ENCODE data around the gene BPIFA1. TPM values are rescaled to one million over a fixed set of nuclear protein-coding genes. Genes with fewer than 3 reads are reported as not detected.

BPIFA1 gene
- total RNA-seq (2021) (not detected in 3 replicates), Bru-seq, nascent RNA (not detected)
- long read RNA-seq, experiment 1 = 0 reads
- long read RNA-seq, experiment 2 = 0 reads
- long read RNA-seq, experiment 3 = 0 reads

DNA sequence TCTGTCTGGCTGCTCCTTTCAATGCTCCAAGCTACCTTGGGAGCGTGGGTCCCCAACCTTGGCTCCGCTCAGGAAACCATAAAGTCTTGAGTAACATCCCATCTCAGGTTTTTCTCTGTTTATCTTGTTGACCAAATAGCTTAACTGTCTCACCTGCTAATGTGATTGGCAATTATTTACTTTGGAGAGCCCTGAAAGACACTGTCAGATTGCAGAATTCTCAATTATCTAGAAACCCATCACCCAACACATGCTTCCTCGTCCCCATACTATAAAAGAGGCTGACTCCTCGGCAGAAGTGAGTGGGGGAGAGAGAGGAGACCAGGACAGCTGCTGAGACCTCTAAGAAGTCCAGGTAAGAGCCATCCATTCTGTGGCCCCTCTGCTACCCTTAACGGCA is at the start of gene BPIFA1:
TSS of gene BPIFA1 (plus strand) at position 301 of the 400 bp plus-strand sequence. CDS start 1,716 bp downstream, outside the sequence.
- CTCF ChIA-PET = interaction anchor here (0.7 kb wide), 1 partner anchor 56 kb away, joined by 3 read pairs; no protein-coding TSS in a partner anchor
- ATAC-seq = no peak

DNA sequence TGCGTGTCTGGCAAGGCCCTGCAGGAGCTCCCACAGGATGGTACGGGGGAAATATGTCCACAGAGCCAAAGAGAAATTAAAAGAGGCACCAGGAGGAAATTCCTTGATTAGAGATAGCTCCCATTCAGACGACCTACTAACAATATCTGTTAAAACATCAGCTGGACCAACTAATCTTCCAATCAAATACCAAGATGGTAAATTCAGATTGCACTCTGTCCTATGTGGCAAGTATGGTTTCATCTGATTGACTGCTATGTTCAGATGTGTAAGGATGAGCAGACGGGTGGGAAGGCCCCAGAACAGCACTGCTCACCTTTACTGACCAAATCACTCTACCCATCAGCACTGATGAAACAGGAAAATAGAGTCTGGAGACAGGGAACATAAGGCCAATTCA is 48.3 kb upstream of the BPIFA1 start:
- DNase-seq (ENCODE audit: low spot score) (no peak), ATAC-seq (no peak)
- Mint-ChIP-seq H3K9me3 (peaks cover 13% of the 10 kb centered on the region), H3K4me3 (no peak overlapping the region), H3K4me1 (peaks cover 4% of the 10 kb centered on the region), H3K27me3 (ENCODE audit: low read depth) (peaks cover 3% of the 10 kb centered on the region; the same call in 1 of the 2 replicates), H3K27ac (no peak overlapping the region), H3K36me3 (peaks cover 10% of the 10 kb centered on the region)
- POLR2A ChIA-PET = no interaction called here
- CTCF ChIA-PET = no interaction called here
- TF ChIP-seq, protein P1, sequence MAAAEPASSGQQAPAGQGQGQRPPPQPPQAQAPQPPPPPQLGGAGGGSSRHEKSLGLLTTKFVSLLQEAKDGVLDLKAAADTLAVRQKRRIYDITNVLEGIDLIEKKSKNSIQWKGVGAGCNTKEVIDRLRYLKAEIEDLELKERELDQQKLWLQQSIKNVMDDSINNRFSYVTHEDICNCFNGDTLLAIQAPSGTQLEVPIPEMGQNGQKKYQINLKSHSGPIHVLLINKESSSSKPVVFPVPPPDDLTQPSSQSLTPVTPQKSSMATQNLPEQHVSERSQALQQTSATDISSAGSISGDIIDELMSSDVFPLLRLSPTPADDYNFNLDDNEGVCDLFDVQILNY (CRISPR knock-in tag; IDR thresholded peaks at IDR 0.05) = no peak
- TF ChIP-seq ZNF423 (CRISPR knock-in tag; IDR thresholded peaks at IDR 0.05) = no peak
- TF ChIP-seq SMAD4 (CRISPR knock-in tag; IDR thresholded peaks at IDR 0.05) = no peak
- no peak for TF ChIP-seq SMAD3 (CRISPR knock-in tag; IDR thresholded peaks at IDR 0.05; ENCODE audit: borderline replicate concordance)
- no peak for TF ChIP-seq ZNF671 (CRISPR knock-in tag; IDR thresholded peaks at IDR 0.05)
- TF ChIP-seq, protein P2, sequence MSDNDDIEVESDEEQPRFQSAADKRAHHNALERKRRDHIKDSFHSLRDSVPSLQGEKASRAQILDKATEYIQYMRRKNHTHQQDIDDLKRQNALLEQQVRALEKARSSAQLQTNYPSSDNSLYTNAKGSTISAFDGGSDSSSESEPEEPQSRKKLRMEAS (CRISPR knock-in tag; IDR thresholded peaks at IDR 0.05) = no peak
- TF ChIP-seq, protein P3, sequence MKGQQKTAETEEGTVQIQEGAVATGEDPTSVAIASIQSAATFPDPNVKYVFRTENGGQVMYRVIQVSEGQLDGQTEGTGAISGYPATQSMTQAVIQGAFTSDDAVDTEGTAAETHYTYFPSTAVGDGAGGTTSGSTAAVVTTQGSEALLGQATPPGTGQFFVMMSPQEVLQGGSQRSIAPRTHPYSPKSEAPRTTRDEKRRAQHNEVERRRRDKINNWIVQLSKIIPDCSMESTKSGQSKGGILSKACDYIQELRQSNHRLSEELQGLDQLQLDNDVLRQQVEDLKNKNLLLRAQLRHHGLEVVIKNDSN (CRISPR knock-in tag; IDR thresholded peaks at IDR 0.05) = no peak
- TF ChIP-seq RELA (CRISPR knock-in tag; IDR thresholded peaks at IDR 0.05; ENCODE audit: borderline replicate concordance) = no peak
- TF ChIP-seq, protein P4, sequence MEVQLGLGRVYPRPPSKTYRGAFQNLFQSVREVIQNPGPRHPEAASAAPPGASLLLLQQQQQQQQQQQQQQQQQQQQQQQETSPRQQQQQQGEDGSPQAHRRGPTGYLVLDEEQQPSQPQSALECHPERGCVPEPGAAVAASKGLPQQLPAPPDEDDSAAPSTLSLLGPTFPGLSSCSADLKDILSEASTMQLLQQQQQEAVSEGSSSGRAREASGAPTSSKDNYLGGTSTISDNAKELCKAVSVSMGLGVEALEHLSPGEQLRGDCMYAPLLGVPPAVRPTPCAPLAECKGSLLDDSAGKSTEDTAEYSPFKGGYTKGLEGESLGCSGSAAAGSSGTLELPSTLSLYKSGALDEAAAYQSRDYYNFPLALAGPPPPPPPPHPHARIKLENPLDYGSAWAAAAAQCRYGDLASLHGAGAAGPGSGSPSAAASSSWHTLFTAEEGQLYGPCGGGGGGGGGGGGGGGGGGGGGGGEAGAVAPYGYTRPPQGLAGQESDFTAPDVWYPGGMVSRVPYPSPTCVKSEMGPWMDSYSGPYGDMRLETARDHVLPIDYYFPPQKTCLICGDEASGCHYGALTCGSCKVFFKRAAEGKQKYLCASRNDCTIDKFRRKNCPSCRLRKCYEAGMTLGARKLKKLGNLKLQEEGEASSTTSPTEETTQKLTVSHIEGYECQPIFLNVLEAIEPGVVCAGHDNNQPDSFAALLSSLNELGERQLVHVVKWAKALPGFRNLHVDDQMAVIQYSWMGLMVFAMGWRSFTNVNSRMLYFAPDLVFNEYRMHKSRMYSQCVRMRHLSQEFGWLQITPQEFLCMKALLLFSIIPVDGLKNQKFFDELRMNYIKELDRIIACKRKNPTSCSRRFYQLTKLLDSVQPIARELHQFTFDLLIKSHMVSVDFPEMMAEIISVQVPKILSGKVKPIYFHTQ (CRISPR knock-in tag; IDR thresholded peaks at IDR 0.05) = no peak
- TF ChIP-seq, protein P5, sequence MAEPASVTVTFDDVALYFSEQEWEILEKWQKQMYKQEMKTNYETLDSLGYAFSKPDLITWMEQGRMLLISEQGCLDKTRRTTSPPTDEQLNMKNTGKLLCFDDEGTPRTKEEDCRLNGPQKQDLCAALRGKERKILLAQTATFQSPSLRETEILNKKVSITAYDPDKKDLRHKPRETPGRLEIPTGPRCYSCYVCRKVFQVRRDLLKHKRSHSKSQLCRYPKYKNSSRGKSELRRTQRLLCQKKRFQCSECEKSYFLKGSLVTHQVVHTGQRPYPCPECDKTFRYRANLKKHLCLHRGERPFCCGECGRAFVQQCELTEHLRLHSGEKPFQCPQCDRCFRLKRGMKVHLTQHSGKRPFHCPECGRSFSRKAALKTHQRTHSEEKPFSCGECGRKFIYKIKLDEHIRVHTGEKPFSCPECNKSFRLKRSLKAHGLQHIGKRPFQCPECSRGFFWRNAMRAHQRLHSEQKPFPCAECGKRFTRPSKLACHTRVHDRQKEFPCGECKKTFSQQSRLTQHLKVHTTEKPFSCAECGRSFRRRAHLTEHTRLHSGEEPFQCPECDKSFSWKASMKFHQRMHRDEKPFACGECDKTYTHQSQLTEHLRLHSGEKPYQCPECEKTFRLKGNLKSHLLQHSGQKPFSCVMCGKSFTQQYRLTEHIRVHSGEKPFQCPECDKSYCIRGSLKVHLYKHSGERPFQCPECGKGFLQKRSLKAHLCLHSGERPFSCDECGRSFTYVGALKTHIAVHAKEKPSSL (CRISPR knock-in tag; conservative IDR thresholded peaks at IDR 0.05) = no peak
- TF ChIP-seq CREM (CRISPR knock-in tag; IDR thresholded peaks at IDR 0.05) = no peak

More for the DNA sequence above, at the start of gene BPIFA1:
- Mint-ChIP-seq H3K4me3 (no peak within 1 kb of the TSS), H3K9me3 (no peaks in the 10 kb centered on the region), H3K36me3 (no peaks in the 10 kb centered on the region), H3K27ac (no peak within 1 kb of the TSS), H3K27me3 (ENCODE audit: low read depth) (peaks cover 3% of the 10 kb centered on the region), H3K4me1 (peaks cover 3% of the 10 kb centered on the region; the same call in 1 of the 2 replicates)
- DNase-seq (ENCODE audit: low spot score) = no peak
- POLR2A ChIA-PET = no interaction called here
- no peak for TF ChIP-seq FOXP1 (CRISPR knock-in tag; IDR thresholded peaks at IDR 0.05; ENCODE audit: borderline replicate concordance)
- TF ChIP-seq RORB (CRISPR knock-in tag; IDR thresholded peaks at IDR 0.05) = no peak
- TF ChIP-seq, protein P5 (CRISPR knock-in tag; conservative IDR thresholded peaks at IDR 0.05) = no peak
- no peak for TF ChIP-seq ZNF317 (CRISPR knock-in tag; IDR thresholded peaks at IDR 0.05; ENCODE audit: borderline replicate concordance, low read depth)
- TF ChIP-seq, protein P6, sequence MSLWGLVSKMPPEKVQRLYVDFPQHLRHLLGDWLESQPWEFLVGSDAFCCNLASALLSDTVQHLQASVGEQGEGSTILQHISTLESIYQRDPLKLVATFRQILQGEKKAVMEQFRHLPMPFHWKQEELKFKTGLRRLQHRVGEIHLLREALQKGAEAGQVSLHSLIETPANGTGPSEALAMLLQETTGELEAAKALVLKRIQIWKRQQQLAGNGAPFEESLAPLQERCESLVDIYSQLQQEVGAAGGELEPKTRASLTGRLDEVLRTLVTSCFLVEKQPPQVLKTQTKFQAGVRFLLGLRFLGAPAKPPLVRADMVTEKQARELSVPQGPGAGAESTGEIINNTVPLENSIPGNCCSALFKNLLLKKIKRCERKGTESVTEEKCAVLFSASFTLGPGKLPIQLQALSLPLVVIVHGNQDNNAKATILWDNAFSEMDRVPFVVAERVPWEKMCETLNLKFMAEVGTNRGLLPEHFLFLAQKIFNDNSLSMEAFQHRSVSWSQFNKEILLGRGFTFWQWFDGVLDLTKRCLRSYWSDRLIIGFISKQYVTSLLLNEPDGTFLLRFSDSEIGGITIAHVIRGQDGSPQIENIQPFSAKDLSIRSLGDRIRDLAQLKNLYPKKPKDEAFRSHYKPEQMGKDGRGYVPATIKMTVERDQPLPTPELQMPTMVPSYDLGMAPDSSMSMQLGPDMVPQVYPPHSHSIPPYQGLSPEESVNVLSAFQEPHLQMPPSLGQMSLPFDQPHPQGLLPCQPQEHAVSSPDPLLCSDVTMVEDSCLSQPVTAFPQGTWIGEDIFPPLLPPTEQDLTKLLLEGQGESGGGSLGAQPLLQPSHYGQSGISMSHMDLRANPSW (CRISPR knock-in tag; conservative IDR thresholded peaks at IDR 0.05; ENCODE audit: low read depth) = no peak
- no peak for TF ChIP-seq NR3C1 (CRISPR knock-in tag; conservative IDR thresholded peaks at IDR 0.05; ENCODE audit: low read depth)
- TF ChIP-seq KAT7 (CRISPR knock-in tag; IDR thresholded peaks at IDR 0.05; ENCODE audit: borderline replicate concordance) = no peak
- no peak for TF ChIP-seq TEAD1 (CRISPR knock-in tag; IDR thresholded peaks at IDR 0.05)
- TF ChIP-seq GTF2I (CRISPR knock-in tag; conservative IDR thresholded peaks at IDR 0.05) = no peak
- no peak for TF ChIP-seq ZNF219 (CRISPR knock-in tag; IDR thresholded peaks at IDR 0.05; ENCODE audit: borderline replicate concordance)
- TF ChIP-seq IRF2 (CRISPR knock-in tag; IDR thresholded peaks at IDR 0.05; ENCODE audit: borderline replicate concordance, low read depth) = no peak
- TF ChIP-seq ELF4 (CRISPR knock-in tag; IDR thresholded peaks at IDR 0.05; ENCODE audit: low read depth) = no peak
- no peak for TF ChIP-seq FOXJ3 (CRISPR knock-in tag; IDR thresholded peaks at IDR 0.05; ENCODE audit: borderline replicate concordance)
- TF ChIP-seq, protein P2 (CRISPR knock-in tag; IDR thresholded peaks at IDR 0.05) = no peak
- TF ChIP-seq, protein P7, sequence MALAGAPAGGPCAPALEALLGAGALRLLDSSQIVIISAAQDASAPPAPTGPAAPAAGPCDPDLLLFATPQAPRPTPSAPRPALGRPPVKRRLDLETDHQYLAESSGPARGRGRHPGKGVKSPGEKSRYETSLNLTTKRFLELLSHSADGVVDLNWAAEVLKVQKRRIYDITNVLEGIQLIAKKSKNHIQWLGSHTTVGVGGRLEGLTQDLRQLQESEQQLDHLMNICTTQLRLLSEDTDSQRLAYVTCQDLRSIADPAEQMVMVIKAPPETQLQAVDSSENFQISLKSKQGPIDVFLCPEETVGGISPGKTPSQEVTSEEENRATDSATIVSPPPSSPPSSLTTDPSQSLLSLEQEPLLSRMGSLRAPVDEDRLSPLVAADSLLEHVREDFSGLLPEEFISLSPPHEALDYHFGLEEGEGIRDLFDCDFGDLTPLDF (CRISPR knock-in tag; IDR thresholded peaks at IDR 0.05) = no peak
